GM18508 (cell line): ENCODE results near the gene PMP22.
A peak's percentile ranks its signal among the peaks of the same experiment; 100 is the strongest.

ENCODE experiments used
- ATAC-seq: cut with Tn5 transposase; IDR thresholded peaks from one replicate; pipeline ENCODE4 v1.9.1; 2021; ENCODE audit warnings: moderate number of reproducible peaks; ENCODE audit not compliant: insufficient read depth, unreplicated experiment

PMP22 gene

GRCh38 chr17:15257258-15257788, 7.8 kb downstream of the PMP22 start:
- peak; percentile 78 for ATAC-seq

- ATAC-seq, result no peak
Observed at GRCh38 chr17:15256689-15257088, 8.4 kb downstream of the PMP22 start.

- no peak for ATAC-seq
Observed at GRCh38 chr17:15255713-15256454, 9.2 kb downstream of the PMP22 start.

GRCh38 chr17:15250135-15250860, 14.8 kb downstream of the PMP22 start:
- no peak for ATAC-seq

- ATAC-seq, result no peak
Observed at GRCh38 chr17:15249487-15249886, 15.6 kb downstream of the PMP22 start.

- ATAC-seq, result no peak
Observed at GRCh38 chr17:15247891-15248529, 17.1 kb downstream of the PMP22 start.

- no peak for ATAC-seq
Observed at GRCh38 chr17:15245054-15245453, 20.1 kb downstream of the PMP22 start.

- no peak for ATAC-seq
Observed at GRCh38 chr17:15240644-15241043, 24.5 kb downstream of the PMP22 start.

- ATAC-seq, result no peak
Observed at GRCh38 chr17:15239491-15239890, 25.6 kb downstream of the PMP22 start.

- no peak for ATAC-seq
Observed at GRCh38 chr17:15238676-15239422, 26.3 kb downstream of the PMP22 start.

- ATAC-seq, result no peak
Observed at GRCh38 chr17:15238057-15238456, 27.1 kb downstream of the PMP22 start.

- no peak for ATAC-seq
Observed at GRCh38 chr17:15237106-15237425, 28.1 kb downstream of the PMP22 start.

- no peak for ATAC-seq
Observed at GRCh38 chr17:15236281-15237105, 28.6 kb downstream of the PMP22 start.

- ATAC-seq, result no peak
Observed at GRCh38 chr17:15233971-15234370, 31.2 kb downstream of the PMP22 start.

- no peak for ATAC-seq
Observed at GRCh38 chr17:15233022-15233805, 31.9 kb downstream of the PMP22 start.

- ATAC-seq, result no peak
Observed at GRCh38 chr17:15232517-15232915, 32.6 kb downstream of the PMP22 start.

GRCh38 chr17:15231851-15232516, 33.1 kb downstream of the PMP22 start:
- ATAC-seq, result no peak

- no peak for ATAC-seq
Observed at GRCh38 chr17:15230866-15231265, 34.3 kb downstream of the PMP22 start.
